D721Med (cell line): ENCODE results near the gene CDCA4.

Source experiments
- DNase-seq: peaks from one replicate; pipeline ENCODE4 v3.0.0; 2011; ENCODE audit warnings: low spot score; ENCODE audit not compliant: insufficient read length
- FAIRE-seq: peaks from 2 replicates; lab custom pipeline; 2011; peaks lifted over from hg19 to GRCh38; lab: Jason Lieb, UNC
- TF ChIP-seq, protein P1 (sequence below): IDR thresholded peaks from 2 replicates; pipeline ENCODE4 v1.5.1; 2012; ENCODE audit warnings: mild to moderate bottlenecking, control low read depth; ENCODE audit not compliant: insufficient read depth; ENCODE audit errors: missing control alignments

The CDCA4 gene

GRCh38 chr14:105055736-105056302, 34.9 kb upstream of the CDCA4 start:
- TF ChIP-seq, protein P1, sequence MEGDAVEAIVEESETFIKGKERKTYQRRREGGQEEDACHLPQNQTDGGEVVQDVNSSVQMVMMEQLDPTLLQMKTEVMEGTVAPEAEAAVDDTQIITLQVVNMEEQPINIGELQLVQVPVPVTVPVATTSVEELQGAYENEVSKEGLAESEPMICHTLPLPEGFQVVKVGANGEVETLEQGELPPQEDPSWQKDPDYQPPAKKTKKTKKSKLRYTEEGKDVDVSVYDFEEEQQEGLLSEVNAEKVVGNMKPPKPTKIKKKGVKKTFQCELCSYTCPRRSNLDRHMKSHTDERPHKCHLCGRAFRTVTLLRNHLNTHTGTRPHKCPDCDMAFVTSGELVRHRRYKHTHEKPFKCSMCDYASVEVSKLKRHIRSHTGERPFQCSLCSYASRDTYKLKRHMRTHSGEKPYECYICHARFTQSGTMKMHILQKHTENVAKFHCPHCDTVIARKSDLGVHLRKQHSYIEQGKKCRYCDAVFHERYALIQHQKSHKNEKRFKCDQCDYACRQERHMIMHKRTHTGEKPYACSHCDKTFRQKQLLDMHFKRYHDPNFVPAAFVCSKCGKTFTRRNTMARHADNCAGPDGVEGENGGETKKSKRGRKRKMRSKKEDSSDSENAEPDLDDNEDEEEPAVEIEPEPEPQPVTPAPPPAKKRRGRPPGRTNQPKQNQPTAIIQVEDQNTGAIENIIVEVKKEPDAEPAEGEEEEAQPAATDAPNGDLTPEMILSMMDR: no peak
- FAIRE-seq (no peak), DNase-seq (no peak)

DNA sequence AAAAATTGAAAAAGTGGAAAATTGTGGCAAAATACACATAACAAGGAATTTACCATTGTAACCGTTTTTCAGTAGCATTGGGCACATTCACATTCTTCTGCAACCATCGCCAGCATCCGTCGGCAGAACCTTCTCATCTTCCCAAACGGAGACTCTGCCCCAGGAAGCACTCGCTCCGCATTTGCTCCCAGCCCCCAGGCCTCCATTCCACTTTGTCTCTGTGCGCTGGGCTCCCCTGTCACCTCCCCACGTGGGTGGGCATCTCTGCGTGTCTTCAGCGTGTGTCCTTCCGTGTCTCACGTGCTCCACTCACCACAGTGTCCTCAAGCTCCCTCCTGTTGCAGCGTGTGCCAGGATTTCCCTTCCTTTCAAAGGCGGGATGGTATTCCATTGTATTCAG, 34.5 kb upstream of the CDCA4 start:
- FAIRE-seq (no peak), DNase-seq (no peak)
- TF ChIP-seq, protein P1: no peak

DNA sequence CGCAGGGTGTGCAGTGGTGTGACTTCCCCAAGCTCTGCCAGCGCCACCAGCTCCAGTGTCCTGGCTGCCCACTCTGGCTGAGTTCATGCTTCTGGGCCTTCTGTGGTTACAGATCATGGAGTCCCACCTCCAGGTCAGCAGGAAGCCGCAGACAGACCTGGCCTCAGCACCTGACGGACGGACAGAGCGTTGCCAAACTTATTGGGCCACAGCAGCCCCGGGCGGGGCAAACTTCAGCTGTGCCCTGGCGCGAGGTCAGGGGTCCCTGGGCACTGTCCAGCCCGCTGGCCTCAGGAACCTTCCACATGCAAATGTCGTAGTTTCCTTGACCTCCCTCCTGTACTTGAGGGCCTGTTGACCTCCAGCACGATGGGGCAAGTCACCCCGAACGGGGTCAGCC, 33.1 kb upstream of the CDCA4 start:
- FAIRE-seq (no peak), DNase-seq (no peak)

DNA sequence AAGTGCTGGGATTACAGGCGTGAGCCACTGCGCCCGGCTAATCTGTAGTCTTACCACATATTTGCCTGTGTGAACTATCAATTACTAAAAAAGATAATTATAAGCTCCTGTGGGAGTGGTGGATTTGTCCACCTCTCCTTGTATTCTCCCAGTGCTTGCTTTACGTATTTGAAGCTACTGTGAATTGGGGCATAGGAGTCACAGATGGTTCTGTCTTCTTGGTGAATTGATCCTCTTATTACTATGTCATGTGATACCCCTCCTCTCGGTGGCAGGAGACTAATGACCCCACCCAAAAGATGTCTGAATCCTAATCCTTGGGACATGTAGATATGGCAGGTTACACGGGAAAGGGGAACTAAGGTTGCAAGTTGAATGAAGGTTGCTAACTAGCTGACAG, 32.5 kb upstream of the CDCA4 start:
- TF ChIP-seq, protein P1: no peak
- FAIRE-seq: peak; percentile 95
- peak; percentile 69 for DNase-seq

More for the DNA sequence above, 33.1 kb upstream of the CDCA4 start:
- TF ChIP-seq, protein P1: no peak

- FAIRE-seq: no peak
- DNase-seq: no peak
Measured at GRCh38 chr14:105052110-105052458, 31.2 kb upstream of the CDCA4 start.

DNA sequence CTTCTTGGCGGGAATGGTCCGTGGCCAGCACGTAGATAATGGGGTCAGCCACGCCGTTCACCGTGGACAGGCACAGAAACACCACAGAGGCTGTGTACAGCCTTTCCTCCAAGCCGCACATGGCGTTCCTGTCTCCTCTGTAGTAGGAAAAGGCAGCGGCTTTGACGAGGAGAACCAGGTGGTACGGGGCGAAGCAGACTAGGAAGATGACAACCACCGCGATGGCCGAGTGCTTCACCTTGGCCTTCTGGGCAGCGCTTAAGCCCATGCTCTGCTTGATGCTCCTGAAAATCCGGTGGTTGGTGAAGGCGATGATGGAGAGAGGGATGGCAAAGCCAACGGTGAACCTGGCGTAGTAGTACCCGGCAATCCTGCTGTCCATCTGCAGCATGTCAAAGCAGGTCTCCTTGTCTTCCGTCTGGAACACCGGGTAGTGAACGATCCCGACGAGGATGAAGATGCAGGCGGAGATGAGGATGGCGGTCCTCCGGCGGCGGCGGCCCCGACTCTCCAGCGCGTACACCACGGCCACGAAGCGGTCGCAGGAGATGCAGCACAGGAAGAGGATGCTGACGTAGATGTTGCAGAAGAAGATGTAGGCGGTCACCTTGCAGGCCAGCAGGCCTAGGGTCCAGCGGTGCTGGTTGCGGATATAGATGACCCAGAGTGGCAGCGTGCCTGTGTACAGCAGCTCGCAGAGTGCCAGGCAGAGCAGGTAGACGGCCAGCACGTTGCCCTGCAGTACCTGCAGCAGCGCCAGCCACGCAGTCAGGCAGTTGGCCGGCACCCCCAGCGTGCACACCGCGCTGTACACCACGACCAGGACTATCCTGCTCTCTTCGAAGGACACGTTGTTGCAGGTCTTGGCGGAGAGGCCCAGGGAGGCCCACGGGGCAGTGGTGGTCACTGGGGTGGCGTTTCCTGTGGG, 30.6 kb upstream of the CDCA4 start:
- DNase-seq (no peak), FAIRE-seq (no peak)
- TF ChIP-seq, protein P1: no peak

More at GRCh38 chr14:105052110-105052458, 31.2 kb upstream of the CDCA4 start:
- TF ChIP-seq, protein P1: no peak

DNA sequence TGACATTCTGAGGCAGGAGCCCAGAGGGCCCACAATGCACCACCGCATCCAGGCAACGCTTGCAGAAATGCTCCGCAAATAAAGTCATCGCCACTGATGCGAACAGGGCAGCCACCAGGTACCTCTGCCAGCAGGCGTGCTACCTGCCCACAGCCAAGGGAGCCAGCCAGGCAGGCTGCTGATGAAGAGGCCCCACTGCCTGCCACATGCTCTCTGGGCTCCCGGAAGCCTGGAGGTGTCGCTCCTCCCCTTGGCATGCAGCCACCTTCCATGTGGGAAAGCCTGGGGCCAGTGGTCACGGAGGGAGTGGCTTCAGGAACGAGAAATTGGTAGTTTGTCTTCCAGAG, 29.6 kb upstream of the CDCA4 start:
- peak; percentile 10 for DNase-seq
- TF ChIP-seq, protein P1: no peak
- no peak for FAIRE-seq
